ENCODE measurements around the gene GPC5.
"Not testable (repeated sequence)": the region's sequence is repeated elsewhere in the genome, so short reads cannot be mapped to it uniquely, and the experiment has no call there.

Gene GPC5

DNA sequence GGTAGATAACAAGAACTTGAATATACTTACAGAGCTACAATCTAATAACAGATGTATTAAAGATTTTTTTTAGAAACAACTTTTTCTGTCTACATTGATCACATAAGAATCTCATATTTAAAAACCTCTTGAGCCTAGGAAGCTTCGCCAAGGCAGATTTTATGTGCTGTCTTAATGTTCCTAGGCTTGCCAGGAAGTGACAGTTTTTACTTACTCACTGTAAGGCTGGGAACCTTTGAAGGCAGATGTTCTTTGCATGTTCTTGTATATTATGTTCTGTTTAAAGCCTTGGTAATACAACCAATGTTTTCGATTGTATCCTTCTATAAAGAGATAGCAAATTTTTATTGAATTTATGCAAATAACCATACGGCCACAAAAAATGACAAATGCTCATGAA is 492.7 kb downstream of the GPC5 start:
- Histone ChIP-seq H3K27ac (ENCODE audit: low read depth, low read length) (no peak overlapping the region), H4K20me1 (ENCODE audit: low read depth, low read length) (no peaks in the 10 kb centered on the region), H3K4me3 (ENCODE audit: insufficient read depth, low read length, poor library complexity, severe bottlenecking) (no peak overlapping the region), H3K79me2 (ENCODE audit: insufficient read depth, low read length) (no peaks in the 10 kb centered on the region), H3K36me3 (ENCODE audit: low read length) (no peaks in the 10 kb centered on the region), H3K27me3 (ENCODE audit: low read length) (no peaks in the 10 kb centered on the region), H3K4me2 (ENCODE audit: low read depth, low read length, poor library complexity, severe bottlenecking) (no peak overlapping the region), H3K9me2 (replicated peaks; ENCODE audit: insufficient read depth, low read length) (no peaks in the 10 kb centered on the region), H3F3A (ENCODE audit: insufficient read depth) (no peaks in the 10 kb centered on the region), H3K9me3 (ENCODE audit: insufficient read depth, low read length) (no peaks in the 10 kb centered on the region), H3K9ac (ENCODE audit: low read length) (no peak overlapping the region), H2AFZ (ENCODE audit: low read depth, low read length, severe bottlenecking) (no peak overlapping the region)
- TF ChIP-seq CTCF (IDR thresholded peaks at IDR 0.05; ENCODE audit: insufficient read depth, low read length, poor library complexity, severe bottlenecking) (no peak), EZH2phosphoT487 (conservative IDR thresholded peaks at IDR 0.05; ENCODE audit: low read length) (no peak)

- Histone ChIP-seq H3K4me3 (ENCODE audit: insufficient read depth, low read length, poor library complexity, severe bottlenecking) (no peak overlapping the region), H3K36me3 (ENCODE audit: low read length) (no peaks in the 10 kb centered on the region), H3K9ac (ENCODE audit: low read length) (no peak overlapping the region), H3K9me3 (ENCODE audit: insufficient read depth, low read length) (no peaks in the 10 kb centered on the region), H3K4me2 (ENCODE audit: low read depth, low read length, poor library complexity, severe bottlenecking) (no peak overlapping the region), H2AFZ (ENCODE audit: low read depth, low read length, severe bottlenecking) (no peak overlapping the region), H3K27me3 (ENCODE audit: low read length) (no peaks in the 10 kb centered on the region), H3K79me2 (ENCODE audit: insufficient read depth, low read length) (no peaks in the 10 kb centered on the region), H3K27ac (ENCODE audit: low read depth, low read length) (no peak overlapping the region), H3F3A (ENCODE audit: insufficient read depth) (no peaks in the 10 kb centered on the region), H3K9me2 (replicated peaks; ENCODE audit: insufficient read depth, low read length) (no peaks in the 10 kb centered on the region), H4K20me1 (ENCODE audit: low read depth, low read length) (no peaks in the 10 kb centered on the region)
- TF ChIP-seq EZH2phosphoT487 (conservative IDR thresholded peaks at IDR 0.05; ENCODE audit: low read length) (no peak), CTCF (IDR thresholded peaks at IDR 0.05; ENCODE audit: insufficient read depth, low read length, poor library complexity, severe bottlenecking) (no peak)
Measured at GRCh38 chr13:91893040-91893439, 494.6 kb downstream of the GPC5 start.

DNA sequence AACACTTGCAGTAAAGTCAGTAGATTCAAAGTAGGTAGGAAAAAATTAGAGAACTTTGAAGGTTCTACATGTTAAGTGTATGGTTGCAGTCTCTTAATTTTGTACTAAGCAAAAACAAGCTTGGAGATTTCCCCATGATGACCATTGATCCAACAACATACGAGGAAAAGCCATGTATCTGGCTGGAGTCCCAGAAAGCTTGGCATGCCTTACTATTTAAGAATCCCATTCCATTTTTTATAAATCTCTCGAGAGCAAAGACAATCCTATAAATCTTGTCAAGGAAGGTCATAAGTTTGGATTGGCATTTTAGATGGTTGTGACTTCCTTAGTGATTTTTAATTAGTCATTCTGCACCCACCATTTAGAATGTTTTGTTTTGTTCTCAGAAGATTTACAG is 495.9 kb downstream of the GPC5 start:
- H3K4me2 ChIP-seq (ENCODE audit: low read depth, low read length, poor library complexity, severe bottlenecking): no peak overlapping the region
- no peaks in the 10 kb centered on the region for H3K9me3 ChIP-seq (ENCODE audit: insufficient read depth, low read length)
- H4K20me1 ChIP-seq (ENCODE audit: low read depth, low read length): no peaks in the 10 kb centered on the region
- H3F3A ChIP-seq (ENCODE audit: insufficient read depth): no peaks in the 10 kb centered on the region
- no peaks in the 10 kb centered on the region for H3K9me2 ChIP-seq (replicated peaks; ENCODE audit: insufficient read depth, low read length)
- H3K79me2 ChIP-seq (ENCODE audit: insufficient read depth, low read length): no peaks in the 10 kb centered on the region
- H3K27me3 ChIP-seq (ENCODE audit: low read length): no peaks in the 10 kb centered on the region
- no peak for TF ChIP-seq EZH2phosphoT487 (conservative IDR thresholded peaks at IDR 0.05; ENCODE audit: low read length)
- no peak overlapping the region for H3K9ac ChIP-seq (ENCODE audit: low read length)
- H3K36me3 ChIP-seq (ENCODE audit: low read length): no peaks in the 10 kb centered on the region
- no peak overlapping the region for H3K4me3 ChIP-seq (ENCODE audit: insufficient read depth, low read length, poor library complexity, severe bottlenecking)
- no peak overlapping the region for H3K27ac ChIP-seq (ENCODE audit: low read depth, low read length)
- H2AFZ ChIP-seq (ENCODE audit: low read depth, low read length, severe bottlenecking): no peak overlapping the region

GRCh38 chr13:91896547-91896946 is 498.1 kb downstream of the GPC5 start:
- Histone ChIP-seq H3K27me3 (ENCODE audit: low read length) (no peaks in the 10 kb centered on the region), H3K9me2 (replicated peaks; ENCODE audit: insufficient read depth, low read length) (no peaks in the 10 kb centered on the region), H3K27ac (ENCODE audit: low read depth, low read length) (no peak overlapping the region), H3K9ac (ENCODE audit: low read length) (no peak overlapping the region), H3F3A (ENCODE audit: insufficient read depth) (no peaks in the 10 kb centered on the region), H2AFZ (ENCODE audit: low read depth, low read length, severe bottlenecking) (no peak overlapping the region), H3K79me2 (ENCODE audit: insufficient read depth, low read length) (no peaks in the 10 kb centered on the region), H4K20me1 (ENCODE audit: low read depth, low read length) (no peaks in the 10 kb centered on the region), H3K9me3 (ENCODE audit: insufficient read depth, low read length) (no peaks in the 10 kb centered on the region), H3K36me3 (ENCODE audit: low read length) (no peaks in the 10 kb centered on the region), H3K4me3 (ENCODE audit: insufficient read depth, low read length, poor library complexity, severe bottlenecking) (no peak overlapping the region), H3K4me2 (ENCODE audit: low read depth, low read length, poor library complexity, severe bottlenecking) (no peak overlapping the region)
- no peak for TF ChIP-seq EZH2phosphoT487 (conservative IDR thresholded peaks at IDR 0.05; ENCODE audit: low read length)
- TF ChIP-seq CTCF (IDR thresholded peaks at IDR 0.05; ENCODE audit: insufficient read depth, low read length, poor library complexity, severe bottlenecking): no peak

DNA sequence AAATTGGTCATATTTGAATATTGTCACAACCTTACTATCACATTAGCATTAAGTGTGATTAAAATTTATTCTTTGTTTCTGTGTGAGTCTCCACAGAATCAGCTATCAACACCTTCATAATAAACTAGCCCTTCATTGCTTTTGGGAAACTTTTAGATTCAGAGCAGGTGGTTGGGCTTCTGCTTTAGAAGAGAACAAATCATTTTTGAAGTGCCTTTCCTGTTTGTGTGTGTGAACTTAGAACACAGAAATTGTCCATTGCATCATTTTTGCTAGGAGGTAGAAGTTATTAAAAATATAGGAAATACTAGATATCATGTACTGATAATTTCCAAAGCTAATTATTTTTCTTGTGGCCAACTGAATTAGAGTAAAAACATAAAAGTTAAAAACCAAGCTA is 500.6 kb downstream of the GPC5 start:
- not testable (repeated sequence) for H3K9me2 ChIP-seq (replicated peaks; ENCODE audit: insufficient read depth, low read length); H3K27me3 ChIP-seq (ENCODE audit: low read length); H3K79me2 ChIP-seq (ENCODE audit: insufficient read depth, low read length); H3K4me2 ChIP-seq (ENCODE audit: low read depth, low read length, poor library complexity, severe bottlenecking); H3K27ac ChIP-seq (ENCODE audit: low read depth, low read length); H3K36me3 ChIP-seq (ENCODE audit: low read length); H3K4me3 ChIP-seq (ENCODE audit: insufficient read depth, low read length, poor library complexity, severe bottlenecking); H3F3A ChIP-seq (ENCODE audit: insufficient read depth); H3K9me3 ChIP-seq (ENCODE audit: insufficient read depth, low read length); H4K20me1 ChIP-seq (ENCODE audit: low read depth, low read length); H3K9ac ChIP-seq (ENCODE audit: low read length); H2AFZ ChIP-seq (ENCODE audit: low read depth, low read length, severe bottlenecking)

Measured in SU-DHL-6 (cell line).